SK-N-SH treated with all-trans-retinoic acid at 6 μM for 48 hours (cell line): ENCODE data around the gene PIP4K2B.

Experiments
- ARNTL ChIP-seq: fragments of 450-650 bp; formaldehyde crosslinking; IDR thresholded peaks from 2 replicates; pipeline ENCODE4 v1.5.0; 2020; ENCODE audit warnings: low read depth, mild to moderate bottlenecking, moderate library complexity, borderline replicate concordance
- ISL1 ChIP-seq: fragments of 250-450 bp; sonication (Bioruptor Pico); IDR thresholded peaks from 2 replicates; pipeline ENCODE4 v2.1.2; 2022; ENCODE audit warnings: mild to moderate bottlenecking, moderate library complexity
- PPARA ChIP-seq: fragments of 250-450 bp; sonication (Bioruptor Pico); IDR thresholded peaks from 2 replicates; pipeline ENCODE4 v1.5.0; 2020; ENCODE audit warnings: mild to moderate bottlenecking, borderline replicate concordance
- ZFP3 ChIP-seq: fragments of 250-450 bp; sonication (Bioruptor Pico); IDR thresholded peaks from 2 replicates; pipeline ENCODE4 v1.5.0; 2020; ENCODE audit warnings: mild to moderate bottlenecking, moderate library complexity
- TF ChIP-seq, protein P1 (sequence below): fragments of 250-450 bp; sonication (Bioruptor Pico); IDR thresholded peaks from 2 replicates; pipeline ENCODE4 v1.8.0; 2021; ENCODE audit warnings: low read depth, mild to moderate bottlenecking, moderate library complexity, borderline replicate concordance
- TF ChIP-seq, protein P2 (sequence below): fragments of 250-450 bp; sonication (Bioruptor Pico); IDR thresholded peaks from 2 replicates; pipeline ENCODE4 v1.5.1; 2021; ENCODE audit warnings: mild to moderate bottlenecking, moderate library complexity

DNA sequence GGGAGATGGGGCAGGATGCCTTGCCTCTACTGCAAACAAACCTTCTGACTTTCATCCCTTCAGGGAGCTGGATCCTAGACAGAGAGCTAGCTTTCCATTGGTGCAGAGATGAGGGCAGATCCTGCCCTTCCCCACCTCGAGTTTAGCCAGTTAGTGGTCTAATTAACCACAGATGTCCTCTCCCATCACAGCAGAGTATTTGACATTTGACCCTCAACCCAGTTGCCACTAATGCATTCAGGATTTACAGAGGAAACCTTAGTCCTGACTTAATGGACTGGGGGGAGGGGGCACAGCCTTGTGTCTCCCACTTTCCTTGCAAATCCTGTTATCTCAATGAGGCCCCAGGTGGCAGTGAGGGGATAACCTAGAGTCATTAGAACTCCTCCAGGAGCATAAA, 10.2 kb downstream of the PIP4K2B start:
- TF ChIP-seq ZFP3 (CRISPR knock-in tag) = no peak
- TF ChIP-seq ARNTL = no peak
- TF ChIP-seq, protein P1, sequence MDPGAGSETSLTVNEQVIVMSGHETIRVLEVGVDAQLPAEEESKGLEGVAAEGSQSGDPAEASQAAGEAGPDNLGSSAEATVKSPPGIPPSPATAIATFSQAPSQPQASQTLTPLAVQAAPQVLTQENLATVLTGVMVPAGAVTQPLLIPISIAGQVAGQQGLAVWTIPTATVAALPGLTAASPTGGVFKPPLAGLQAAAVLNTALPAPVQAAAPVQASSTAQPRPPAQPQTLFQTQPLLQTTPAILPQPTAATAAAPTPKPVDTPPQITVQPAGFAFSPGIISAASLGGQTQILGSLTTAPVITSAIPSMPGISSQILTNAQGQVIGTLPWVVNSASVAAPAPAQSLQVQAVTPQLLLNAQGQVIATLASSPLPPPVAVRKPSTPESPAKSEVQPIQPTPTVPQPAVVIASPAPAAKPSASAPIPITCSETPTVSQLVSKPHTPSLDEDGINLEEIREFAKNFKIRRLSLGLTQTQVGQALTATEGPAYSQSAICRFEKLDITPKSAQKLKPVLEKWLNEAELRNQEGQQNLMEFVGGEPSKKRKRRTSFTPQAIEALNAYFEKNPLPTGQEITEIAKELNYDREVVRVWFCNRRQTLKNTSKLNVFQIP (CRISPR knock-in tag) = no peak
- TF ChIP-seq, protein P2, sequence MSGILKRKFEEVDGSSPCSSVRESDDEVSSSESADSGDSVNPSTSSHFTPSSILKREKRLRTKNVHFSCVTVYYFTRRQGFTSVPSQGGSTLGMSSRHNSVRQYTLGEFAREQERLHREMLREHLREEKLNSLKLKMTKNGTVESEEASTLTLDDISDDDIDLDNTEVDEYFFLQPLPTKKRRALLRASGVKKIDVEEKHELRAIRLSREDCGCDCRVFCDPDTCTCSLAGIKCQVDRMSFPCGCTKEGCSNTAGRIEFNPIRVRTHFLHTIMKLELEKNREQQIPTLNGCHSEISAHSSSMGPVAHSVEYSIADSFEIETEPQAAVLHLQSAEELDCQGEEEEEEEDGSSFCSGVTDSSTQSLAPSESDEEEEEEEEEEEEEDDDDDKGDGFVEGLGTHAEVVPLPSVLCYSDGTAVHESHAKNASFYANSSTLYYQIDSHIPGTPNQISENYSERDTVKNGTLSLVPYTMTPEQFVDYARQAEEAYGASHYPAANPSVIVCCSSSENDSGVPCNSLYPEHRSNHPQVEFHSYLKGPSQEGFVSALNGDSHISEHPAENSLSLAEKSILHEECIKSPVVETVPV (CRISPR knock-in tag) = no peak
- TF ChIP-seq PPARA (CRISPR knock-in tag) = no peak
- no peak for TF ChIP-seq ISL1 (CRISPR knock-in tag)
